Fibroblast of skin of right biceps (primary cell): Measurements from ENCODE around the gene PTGIR.

ENCODE experiments used
- DNase-seq: peaks from one replicate; pipeline ENCODE4 v3.0.0-alpha.2; 2013

The PTGIR gene

DNA sequence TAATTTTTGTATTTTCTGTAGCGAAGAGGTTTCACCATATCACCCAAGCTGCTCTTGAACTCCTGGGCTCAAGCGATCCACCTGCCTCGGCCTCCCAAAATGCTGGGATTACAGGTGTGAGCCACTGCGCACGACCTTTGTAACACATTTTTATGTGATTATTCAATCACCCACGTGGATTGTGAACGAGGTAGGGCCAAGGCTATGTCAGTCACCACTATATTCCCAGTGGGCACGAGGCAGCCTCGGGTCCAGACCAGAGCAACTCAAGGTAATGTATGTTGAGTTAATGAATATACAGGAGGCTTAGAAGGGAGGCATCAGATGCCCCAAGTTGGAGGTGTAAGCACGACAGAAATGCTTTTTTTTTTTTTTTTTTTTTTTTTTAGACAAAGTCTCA, 8.9 kb downstream of the PTGIR start:
- DNase-seq, result no peak

DNA sequence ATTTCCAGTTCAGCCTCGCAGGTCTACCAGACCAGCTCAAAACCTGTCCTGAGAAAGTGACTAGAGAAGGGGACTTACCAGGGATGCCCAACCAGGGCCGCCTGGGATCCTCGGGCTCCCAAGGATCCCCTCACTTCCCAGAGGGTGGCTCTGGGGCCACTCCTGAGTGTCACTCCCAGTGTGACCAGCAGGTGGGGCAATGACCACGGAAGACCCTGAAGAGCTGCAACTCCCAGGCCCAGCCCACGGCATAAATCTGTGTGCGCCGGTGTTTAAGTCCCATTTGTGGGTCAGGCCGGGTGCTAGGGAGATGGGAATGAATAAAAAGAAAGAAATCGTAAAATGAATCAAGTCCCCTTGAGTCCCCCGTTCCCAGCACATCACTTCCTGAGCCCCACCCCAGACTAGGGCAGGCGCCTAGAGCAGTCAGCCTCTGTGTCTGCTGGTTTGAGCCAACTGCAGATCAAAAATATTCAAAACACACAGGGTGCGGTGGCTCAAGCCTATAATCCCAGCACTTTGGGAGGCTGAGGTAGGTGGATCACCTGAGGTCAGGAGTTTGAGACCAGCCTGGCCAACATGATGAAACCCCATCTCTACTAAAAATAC, 10.7 kb downstream of the PTGIR start:
- peak; percentile 76 for DNase-seq

DNA sequence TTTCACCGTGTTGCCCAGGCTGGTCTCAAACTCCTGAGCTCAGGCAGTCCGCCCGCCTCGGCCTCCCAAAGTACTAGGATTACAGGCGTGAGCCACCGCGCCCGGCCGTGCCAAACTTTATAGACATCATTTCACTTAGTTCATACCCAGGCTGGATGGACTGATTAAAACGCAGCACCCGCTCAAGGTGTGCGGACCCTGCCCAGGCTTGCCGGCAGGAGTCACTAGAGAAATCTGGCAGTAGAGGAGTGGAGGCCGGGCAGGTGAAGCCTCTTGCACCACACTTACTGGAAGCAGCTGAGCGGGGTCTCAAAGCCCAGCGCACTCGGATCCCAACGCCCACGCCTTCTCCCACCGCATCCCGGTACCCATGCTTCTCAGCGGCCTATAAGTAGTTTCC, 11.4 kb downstream of the PTGIR start:
- no peak for DNase-seq

DNA sequence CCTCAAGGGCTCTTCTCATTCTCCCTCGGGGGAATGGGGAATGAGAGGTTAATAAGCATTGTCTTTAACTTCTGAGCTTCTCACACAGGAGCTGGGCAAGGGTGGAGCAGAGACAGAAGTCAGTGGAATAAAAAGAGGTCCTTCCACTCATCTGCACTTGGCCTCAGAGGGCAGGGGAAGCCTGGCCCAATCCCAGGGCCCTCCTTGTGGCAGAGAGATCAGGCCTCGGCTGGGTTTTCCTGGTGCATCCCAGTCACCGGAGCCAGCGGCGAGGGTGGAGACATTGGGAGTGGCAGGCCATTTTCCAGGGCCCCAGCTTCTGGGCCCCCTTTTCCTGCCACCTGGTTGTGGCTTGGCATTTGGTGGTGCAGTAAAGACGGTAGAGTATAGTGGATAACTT, 13.1 kb downstream of the PTGIR start:
- no peak for DNase-seq

DNA sequence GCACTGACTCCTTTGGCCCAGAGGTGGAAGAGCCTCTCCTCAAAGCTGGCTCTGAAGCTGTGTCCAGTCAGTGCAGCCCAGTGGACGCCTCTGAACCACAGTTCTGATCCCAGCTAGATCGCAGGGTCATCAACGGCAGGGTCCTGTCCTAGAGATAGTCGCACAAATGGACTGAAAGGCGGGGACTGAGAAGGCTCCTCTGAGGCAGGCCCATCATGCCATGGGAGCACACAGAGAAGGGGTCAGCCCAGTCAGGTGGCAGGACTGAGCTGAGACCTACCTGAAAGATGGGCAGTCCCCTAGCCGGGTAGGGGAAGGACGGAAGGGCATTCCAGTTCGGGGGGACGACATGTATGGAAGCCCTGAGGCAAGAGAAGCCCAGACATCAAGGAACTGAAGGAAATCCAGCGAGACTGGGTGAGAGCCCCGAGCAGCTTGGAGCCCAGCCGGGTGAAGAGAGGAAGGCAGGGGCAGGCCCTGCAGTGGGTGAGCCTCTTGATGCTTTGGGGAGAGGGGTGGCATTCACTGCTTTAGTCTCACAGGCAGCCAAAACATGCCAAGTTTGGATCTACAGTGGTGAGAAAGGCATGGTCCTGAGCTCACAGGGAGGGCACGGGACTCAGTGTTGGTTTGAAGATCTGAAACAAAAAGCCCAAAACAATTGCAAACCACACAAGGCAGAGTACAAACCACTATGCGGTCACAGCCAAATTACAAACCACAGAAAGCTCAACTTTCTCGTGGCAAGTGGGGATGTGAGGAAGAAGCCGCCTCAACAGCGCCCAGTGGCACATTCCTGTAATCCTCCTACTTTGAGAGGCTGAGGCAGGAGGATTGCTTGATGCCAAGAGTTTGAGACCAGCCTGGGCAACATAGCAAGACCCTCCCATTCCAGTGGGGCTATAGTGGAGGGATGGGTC, 13.8 kb downstream of the PTGIR start:
- peak; percentile 40 for DNase-seq

GRCh38 chr19:46610413-46610775, 14.5 kb downstream of the PTGIR start:
- DNase-seq, result no peak

DNA sequence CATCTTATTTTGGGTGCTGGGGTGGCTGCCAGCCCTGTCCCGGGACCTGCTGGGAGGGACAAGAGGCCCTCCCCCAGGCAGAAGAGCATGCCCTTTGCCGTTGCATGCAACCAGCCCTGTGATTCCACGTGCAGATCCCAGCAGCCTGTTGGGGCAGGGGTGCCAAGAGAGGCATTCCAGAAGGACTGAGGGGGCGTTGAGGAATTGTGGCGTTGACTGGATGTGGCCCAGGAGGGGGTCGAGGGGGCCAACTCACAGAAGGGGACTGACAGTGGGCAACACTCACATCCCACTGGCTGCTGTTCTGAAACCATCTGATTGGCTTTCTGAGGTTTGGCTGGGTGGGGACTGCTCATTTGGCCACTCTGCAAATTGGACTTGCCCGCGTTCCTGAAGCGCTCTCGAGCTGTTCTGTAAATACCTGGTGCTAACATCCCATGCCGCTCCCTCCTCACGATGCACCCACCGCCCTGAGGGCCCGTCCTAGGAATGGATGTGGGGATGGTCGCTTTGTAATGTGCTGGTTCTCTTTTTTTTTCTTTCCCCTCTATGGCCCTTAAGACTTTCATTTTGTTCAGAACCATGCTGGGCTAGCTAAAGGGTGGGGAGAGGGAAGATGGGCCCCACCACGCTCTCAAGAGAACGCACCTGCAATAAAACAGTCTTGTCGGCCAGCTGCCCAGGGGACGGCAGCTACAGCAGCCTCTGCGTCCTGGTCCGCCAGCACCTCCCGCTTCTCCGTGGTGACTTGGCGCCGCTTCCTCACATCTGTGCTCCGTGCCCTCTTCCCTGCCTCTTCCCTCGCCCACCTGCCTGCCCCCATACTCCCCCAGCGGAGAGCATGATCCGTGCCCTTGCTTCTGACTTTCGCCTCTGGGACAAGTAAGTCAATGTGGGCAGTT, 15.1 kb downstream of the PTGIR start:
- DNase-seq, result no peak

DNA sequence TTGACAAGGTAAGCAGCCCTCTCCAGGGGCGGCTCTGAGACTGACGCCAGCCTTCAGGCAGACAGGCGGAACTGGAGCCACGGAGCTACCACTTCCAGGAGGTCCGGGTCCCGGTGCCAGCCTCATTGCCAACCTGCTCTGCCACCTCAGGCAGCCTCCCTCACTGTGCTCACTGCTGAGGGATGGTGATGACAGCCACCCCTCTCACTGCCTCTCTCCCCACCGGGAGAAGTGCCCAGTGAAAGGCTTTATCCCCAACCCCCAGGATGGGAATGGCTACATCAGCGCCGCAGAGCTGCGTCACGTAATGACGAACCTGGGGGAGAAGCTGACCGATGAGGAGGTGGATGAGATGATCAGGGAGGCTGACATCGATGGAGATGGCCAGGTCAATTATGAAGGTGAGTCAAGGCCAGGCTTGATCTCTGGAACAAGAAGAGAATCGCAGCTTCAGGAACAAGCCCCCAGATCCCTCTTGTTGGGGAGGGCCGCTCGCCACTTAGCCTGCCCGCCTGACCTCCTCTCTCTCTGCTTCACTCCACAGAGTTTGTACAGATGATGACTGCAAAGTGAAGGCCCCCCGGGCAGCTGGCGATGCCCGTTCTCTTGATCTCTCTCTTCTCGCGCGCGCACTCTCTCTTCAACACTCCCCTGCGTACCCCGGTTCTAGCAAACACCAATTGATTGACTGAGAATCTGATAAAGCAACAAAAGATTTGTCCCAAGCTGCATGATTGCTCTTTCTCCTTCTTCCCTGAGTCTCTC, 16.1 kb downstream of the PTGIR start:
- no peak for DNase-seq

- no peak for DNase-seq
Observed at GRCh38 chr19:46608178-46608577, 16.7 kb downstream of the PTGIR start.

- no peak for DNase-seq
Observed at GRCh38 chr19:46607448-46607841, 17.4 kb downstream of the PTGIR start.

DNA sequence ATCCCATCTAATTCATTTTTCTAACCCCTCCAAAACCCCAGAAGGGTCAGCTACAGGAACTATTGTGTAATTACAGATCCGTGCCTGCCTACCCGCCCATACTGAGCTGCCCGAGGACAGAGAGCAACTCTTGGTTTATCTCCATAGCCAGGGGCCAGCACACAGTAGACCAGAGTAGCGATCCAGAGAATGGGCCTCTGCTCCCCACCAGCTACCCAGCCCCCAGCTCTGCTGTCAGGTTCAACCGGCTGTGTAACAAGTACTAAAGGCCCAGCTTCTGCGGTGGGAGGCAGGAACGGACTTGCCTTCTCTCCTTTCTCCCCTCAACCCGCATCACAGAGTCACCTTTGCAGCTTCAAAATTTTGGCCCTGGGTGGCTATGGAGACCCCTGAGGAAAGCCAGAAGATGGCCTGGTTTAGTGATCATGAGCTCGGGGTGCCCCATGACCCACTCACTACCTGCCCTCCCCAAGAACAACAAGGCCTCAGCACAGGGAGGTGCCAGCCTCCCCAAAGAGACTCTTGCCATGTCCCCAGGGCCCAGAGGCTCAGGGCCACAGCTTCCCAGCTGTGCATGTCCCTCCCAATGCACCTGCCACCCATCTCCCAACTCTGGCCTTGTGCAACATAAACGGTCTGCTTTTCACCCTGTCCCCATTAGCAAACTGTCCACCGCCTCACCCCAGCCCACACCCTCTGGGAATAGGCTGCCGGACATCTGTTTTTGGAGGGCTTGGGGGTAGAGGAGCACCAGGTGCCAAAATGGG, 18.0 kb downstream of the PTGIR start:
- DNase-seq, result no peak

GRCh38 chr19:46606019-46606418, 18.9 kb downstream of the PTGIR start:
- no peak for DNase-seq

DNA sequence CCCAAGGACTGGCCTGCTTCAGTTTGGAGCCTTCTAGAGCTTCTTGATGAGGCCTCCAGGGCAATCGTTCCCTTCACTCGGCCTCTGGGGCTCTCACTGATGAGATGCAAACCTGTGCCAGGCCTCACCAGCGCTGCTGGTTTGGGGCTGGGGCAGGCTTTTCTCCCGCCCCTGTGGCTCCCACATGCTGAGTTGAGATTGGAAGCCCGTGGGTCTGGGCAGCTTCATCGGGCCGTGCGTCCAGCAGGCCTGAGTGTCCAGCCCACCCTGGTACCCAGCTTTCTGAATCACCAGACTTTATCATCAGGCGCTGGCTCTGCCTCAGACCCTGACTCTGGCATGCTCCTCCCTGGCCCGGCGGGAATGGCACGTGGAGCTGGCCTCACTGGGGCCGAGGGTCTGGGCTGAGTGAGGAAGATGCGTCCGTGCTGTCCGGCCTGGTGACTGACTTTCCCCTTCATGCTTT, 19.5 kb downstream of the PTGIR start:
- no peak for DNase-seq

DNA sequence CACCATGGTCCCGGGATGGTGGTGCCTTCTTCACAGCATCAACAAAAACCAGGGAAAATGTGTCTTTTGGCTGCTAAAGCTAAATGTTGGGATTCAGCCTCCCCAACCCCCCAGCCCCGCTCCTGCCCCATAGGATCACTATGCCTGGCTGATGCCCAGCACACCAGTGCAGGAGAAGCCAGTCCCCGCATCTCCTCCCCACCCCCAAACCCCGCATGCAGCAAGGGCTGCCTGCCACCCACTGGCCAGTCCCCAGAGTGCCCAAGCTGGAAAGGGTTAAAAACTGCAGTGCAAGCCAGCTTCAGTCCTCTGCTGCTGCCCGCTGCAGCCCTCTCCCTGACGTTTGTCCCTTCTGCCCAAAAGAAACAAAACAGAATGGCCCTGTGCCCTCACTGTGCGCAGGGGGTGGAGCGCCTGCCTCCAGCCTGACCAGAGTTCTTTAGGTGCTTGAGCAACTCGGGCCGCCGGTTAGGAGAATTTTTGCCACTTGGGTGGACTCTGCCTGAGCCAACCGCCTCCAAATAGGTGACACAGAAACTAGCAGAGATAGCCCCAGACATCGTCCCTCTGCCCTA, 20.0 kb downstream of the PTGIR start:
- DNase-seq, result no peak

DNA sequence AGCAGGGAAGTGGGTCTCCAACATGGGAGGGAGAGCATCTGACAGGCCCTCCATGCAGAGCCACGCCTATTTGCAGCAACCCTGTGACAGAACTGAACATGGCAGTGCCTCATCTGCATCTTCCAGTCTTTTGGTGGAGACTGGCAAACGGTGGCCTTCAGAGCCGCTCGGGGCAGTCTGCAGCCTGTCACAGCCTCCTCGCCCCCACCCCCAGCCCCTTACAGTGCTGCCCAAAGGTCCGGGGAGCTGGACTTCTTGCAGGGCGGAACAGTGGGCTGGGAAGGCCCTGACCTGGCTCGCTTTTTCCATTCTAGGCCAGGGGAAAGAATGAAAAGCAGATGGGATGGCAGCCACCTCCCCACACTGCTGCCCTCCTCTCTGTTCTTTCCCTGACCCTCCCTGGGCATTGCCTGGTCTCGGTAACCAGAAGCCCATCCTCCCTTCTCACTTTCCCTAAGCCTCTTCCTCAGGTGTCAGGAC, 21.1 kb downstream of the PTGIR start:
- DNase-seq, result no peak

DNA sequence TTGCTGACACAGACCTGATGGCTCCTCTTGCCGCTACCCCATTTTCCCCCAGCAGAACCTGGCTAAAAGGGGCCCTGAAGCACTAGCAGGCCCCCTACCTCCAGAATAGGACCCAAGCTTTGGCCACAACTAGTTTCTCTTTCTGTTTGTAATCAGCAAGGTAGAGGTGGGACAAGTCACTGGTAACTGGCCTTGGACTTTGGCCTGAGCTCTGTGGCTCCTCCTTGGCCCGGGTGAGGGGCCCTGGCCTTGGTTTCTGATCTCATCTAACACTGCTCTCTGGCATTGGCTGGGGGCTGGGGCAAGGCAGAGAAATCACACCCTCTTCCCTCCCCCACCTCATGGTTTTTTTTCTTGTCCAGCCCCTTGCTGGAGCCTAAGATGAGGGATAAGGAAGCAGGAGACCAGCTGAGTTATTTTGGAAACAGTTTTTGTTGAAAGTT, 21.7 kb downstream of the PTGIR start:
- no peak for DNase-seq

DNA sequence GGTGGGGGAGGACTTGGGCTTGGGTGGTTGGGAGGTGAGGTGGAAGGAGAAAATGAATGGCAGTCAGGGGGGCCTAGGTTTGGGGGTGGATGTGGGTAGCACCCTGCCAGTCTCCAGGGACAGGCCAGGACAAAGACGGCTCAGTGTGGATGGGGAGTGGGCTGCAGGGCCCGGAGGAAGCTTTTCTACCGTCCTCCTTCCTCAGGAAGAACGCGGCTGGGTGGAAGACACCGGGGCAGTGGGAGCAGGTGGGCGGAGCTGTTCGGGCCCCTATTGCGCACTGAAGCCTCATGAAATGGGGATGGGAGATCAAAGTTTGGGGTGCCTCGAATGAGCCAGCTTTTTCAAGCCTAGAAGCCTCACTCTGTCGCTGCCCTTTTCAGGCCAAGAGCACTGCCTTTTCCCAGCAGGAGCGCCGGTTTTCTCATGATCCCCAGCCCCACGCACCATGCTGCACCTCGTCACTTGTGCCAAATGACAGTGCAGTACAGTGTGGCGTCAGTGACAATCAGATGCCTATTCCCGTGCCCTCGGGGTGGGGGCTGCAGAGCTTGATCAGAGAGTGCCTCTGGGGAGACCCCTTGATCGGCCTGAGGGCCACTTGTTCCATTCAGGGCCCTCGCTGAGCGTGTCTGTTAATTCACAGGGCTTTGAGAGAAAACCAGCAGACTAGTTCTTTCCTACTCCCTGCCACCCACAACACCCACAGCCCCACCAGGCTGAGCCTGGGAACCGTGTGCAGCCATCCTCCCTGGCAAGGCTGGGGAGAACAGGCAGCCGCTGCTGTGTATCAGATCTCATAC, 22.3 kb downstream of the PTGIR start:
- DNase-seq, result no peak

DNA sequence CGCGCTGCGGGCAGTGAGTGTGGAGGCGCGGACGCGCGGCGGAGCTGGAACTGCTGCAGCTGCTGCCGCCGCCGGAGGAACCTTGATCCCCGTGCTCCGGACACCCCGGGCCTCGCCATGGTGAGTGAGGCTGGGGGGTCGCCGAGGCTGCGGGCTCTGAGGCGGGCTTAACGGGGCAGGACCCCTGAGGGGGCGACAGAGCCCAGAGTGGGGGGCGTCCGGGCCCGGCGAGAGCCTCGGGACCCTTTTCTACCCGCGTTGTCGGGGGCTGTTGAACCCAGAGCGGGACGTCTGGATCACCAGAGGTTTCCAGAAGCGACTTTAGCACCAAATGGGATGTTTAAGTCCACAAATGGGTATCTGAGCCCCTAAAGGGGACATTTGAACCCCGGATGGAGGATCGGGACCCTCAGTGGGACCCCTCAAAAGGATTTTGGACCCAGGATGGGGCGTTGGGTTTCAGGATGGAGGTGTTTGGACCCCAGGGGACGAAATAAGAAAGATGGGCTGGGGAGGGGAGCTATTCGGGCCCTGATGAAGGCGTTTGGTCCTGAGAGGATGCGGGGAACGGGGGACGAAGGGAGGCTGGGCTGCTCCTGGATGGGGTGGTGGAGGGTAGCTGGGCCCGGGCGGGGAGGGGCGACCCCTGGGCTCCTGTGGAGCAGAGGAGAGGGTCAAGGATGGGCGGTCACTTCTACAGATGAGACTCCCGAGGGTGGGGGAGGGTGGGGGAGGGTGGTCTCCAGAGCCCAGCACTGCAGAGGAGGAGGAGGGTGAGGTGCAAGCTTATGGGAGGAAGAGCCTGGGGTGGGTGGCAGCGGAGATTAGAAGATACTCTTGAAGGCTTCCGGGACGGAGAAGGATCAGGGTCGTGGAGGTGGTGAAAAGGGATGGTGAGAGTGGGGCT, 23.3 kb downstream of the PTGIR start, which contains the start of gene CALM3:
Gene CALM3, plus strand, starts transcription at position 13 of the 907 bp plus-strand sequence. Its CDS starts 105 bp downstream, at position 118.
- peak; percentile 20 for DNase-seq
